IPS DF 6.9 (cell line): ENCODE measurements around the gene KCNQ1OT1.

Source experiments
- DNase-seq: peaks from one replicate; pipeline ENCODE4 v3.0.0-alpha.2; 2013; ENCODE audit warnings: low read depth, low spot score
- H3K27ac ChIP-seq: one replicate; pipeline ENCODE4 v1.5.1; 2013; ENCODE audit warnings: low read length, control low read depth
- H3K27me3 ChIP-seq: 2 replicates; pipeline ENCODE4 v1.6.1; 2013; ENCODE audit warnings: mild to moderate bottlenecking, low read length; ENCODE audit not compliant: control insufficient read depth, insufficient read depth
- H3K36me3 ChIP-seq: 2 replicates; pipeline ENCODE4 v1.6.1; 2013; ENCODE audit warnings: low read length; ENCODE audit not compliant: control insufficient read depth, insufficient read depth
- H3K4me1 ChIP-seq: 2 replicates; pipeline ENCODE4 v1.6.1; 2013; ENCODE audit warnings: low read length; ENCODE audit not compliant: control insufficient read depth, insufficient read depth
- H3K4me3 ChIP-seq: 2 replicates; pipeline ENCODE4 v1.5.1; 2013; ENCODE audit warnings: mild to moderate bottlenecking, low read length
- H3K9me3 ChIP-seq: 2 replicates; pipeline ENCODE4 v1.6.1; 2013; ENCODE audit warnings: low read length, inconsistent platforms; ENCODE audit not compliant: control insufficient read depth, insufficient read depth
- WGBS: extraction: QIAGEN DNeasy Blood & Tissue Kit; methylation state at CpG from one replicate; pipeline ENCODE4 v1.1.7; 2013; ENCODE audit warnings: mixed read lengths, missing lambda C conversion rate; ENCODE audit not compliant: insufficient read length, insufficient coverage; 5-methylcytosine and 5-hydroxymethylcytosine counted together

Gene KCNQ1OT1

DNA sequence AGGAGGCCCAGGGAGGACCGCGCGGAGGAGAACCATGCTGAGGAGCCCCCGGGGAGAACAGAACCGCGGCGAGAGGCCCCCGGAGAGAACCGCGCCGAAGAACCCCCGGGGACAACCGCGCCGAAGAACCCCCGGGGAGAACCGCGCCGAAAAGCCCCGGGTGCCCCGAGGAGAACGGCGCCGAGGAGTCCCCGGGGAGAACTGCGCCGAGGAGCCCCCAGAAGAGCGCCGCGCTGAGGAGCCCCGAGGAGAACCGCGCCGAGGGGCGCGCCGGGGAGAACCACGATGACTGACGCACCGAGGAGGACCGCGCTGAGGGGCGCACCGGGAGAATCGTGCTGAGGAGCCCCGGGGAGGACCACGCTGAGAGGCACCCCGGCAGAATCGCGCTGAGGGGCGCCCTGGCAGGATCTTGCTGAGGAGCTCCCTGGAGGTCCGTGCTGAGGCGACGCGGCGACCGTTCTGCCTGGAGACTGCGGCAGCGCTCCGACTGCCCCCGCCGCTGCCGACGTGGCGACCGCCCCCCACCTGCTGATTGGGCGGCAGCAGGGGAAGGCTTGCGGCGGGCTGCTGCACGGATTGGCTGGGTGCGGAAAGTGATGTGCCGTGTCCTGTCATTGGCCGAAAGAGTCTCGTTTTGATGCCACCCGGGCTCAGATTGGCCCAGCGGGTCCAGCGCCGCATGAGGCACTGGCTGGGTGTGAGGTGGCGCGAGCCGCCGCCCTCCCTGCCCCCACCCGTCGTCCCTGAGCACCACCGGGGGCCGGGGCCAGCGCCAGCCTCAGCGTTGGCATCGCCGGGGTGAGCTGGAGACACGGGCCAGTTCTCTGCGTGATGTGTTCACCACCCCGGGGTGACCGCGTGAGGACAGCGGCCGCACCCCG, at the start of gene KCNQ1OT1:
Gene KCNQ1OT1, minus strand, starts transcription at position 464 of the 884 bp plus-strand sequence.
- Histone ChIP-seq H3K27me3 (no peaks in the 10 kb centered on the region; the same call in 1 of the 2 replicates), H3K4me3 (peak within 1 kb of the TSS; percentile 50; the same call in 1 of the 2 replicates), H3K9me3 (no peaks in the 10 kb centered on the region), H3K36me3 (no peaks in the 10 kb centered on the region; the same call in 1 of the 2 replicates), H3K4me1 (peaks cover 16% of the 10 kb centered on the region), H3K27ac (no peak within 1 kb of the TSS)
- no CpG with 5 or more reads among the region's 98 CpGs for WGBS
- DNase-seq, result no peak

GRCh38 chr11:2748814-2749554, 49.2 kb upstream of the KCNQ1OT1 start:
- H3K27ac ChIP-seq, result no peak overlapping the region
- peaks cover 7% of the 10 kb centered on the region; the same call in 1 of the 2 replicates for H3K27me3 ChIP-seq
- H3K4me1 ChIP-seq, result no peaks in the 10 kb centered on the region
- H3K4me3 ChIP-seq, result no peak overlapping the region
- no CpG with 5 or more reads among the region's 17 CpGs for WGBS
- H3K36me3 ChIP-seq, result no peaks in the 10 kb centered on the region
- DNase-seq, result no peak
- no peaks in the 10 kb centered on the region for H3K9me3 ChIP-seq

DNA sequence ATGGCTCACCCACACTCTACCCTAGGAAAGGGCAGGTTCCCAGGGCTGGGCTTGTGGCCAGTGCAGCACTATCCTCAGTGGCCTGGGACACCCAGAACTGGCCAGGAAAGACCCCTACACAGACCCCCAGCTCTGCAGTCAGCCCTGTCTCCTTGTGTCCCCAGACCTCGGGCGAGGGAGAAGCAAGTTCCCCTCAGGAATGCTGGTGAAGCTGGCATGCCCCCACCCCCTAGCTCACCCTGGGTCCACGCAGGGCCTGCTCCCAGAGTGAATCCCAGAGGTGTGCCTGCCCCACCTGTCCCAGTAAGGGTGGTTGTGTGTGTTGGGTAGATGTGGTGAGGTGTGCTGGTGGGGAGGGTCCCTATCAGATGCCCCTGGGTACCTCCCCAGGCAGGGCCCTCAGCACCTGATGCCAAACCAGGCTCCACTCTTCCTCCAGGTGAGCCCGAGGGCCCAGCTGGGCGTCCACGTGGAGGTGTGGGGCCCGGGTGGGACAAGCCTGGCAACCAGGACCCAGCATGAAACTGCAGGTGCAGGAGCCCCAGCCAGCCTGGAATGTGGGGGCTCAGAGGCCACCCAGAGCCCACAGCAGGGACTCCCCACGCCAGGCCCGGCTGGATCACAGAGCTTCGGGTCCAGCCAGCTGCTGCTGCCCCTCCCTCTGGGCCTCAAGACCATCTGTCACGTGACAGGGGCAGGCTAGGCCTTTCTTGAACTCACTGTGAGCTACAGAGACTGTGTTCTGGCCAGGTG, 48.4 kb upstream of the KCNQ1OT1 start:
- DNase-seq, result no peak
- Histone ChIP-seq H3K4me3 (no peak overlapping the region), H3K9me3 (no peaks in the 10 kb centered on the region), H3K27ac (no peak overlapping the region), H3K36me3 (no peaks in the 10 kb centered on the region), H3K27me3 (peaks cover 7% of the 10 kb centered on the region; the same call in 1 of the 2 replicates), H3K4me1 (no peaks in the 10 kb centered on the region)
- WGBS, result no CpG with 5 or more reads among the region's 11 CpGs

- Histone ChIP-seq H3K9me3 (no peaks in the 10 kb centered on the region), H3K4me3 (no peak overlapping the region), H3K27ac (no peak overlapping the region), H3K27me3 (peaks cover 7% of the 10 kb centered on the region; the same call in 1 of the 2 replicates), H3K36me3 (no peaks in the 10 kb centered on the region), H3K4me1 (no peaks in the 10 kb centered on the region)
- WGBS, result no CpG with 5 or more reads among the region's 16 CpGs
- DNase-seq, result no peak
Observed at GRCh38 chr11:2747248-2748027, 47.6 kb upstream of the KCNQ1OT1 start.

GRCh38 chr11:2746401-2747247, 46.8 kb upstream of the KCNQ1OT1 start:
- H3K9me3 ChIP-seq, result no peaks in the 10 kb centered on the region
- no peak overlapping the region for H3K4me3 ChIP-seq
- no peak for DNase-seq
- H3K4me1 ChIP-seq, result no peaks in the 10 kb centered on the region
- H3K27me3 ChIP-seq, result peaks cover 1% of the 10 kb centered on the region; the same call in 1 of the 2 replicates
- H3K36me3 ChIP-seq, result no peaks in the 10 kb centered on the region
- no peak overlapping the region for H3K27ac ChIP-seq
- no CpG with 5 or more reads among the region's 24 CpGs for WGBS

GRCh38 chr11:2745511-2745910, 45.7 kb upstream of the KCNQ1OT1 start:
- Histone ChIP-seq H3K27ac (no peak overlapping the region), H3K36me3 (no peaks in the 10 kb centered on the region), H3K9me3 (no peaks in the 10 kb centered on the region), H3K4me1 (no peaks in the 10 kb centered on the region), H3K4me3 (no peak overlapping the region), H3K27me3 (no peaks in the 10 kb centered on the region; the same call in 1 of the 2 replicates)
- WGBS, result no CpG with 5 or more reads among the region's 14 CpGs
- DNase-seq, result no peak

DNA sequence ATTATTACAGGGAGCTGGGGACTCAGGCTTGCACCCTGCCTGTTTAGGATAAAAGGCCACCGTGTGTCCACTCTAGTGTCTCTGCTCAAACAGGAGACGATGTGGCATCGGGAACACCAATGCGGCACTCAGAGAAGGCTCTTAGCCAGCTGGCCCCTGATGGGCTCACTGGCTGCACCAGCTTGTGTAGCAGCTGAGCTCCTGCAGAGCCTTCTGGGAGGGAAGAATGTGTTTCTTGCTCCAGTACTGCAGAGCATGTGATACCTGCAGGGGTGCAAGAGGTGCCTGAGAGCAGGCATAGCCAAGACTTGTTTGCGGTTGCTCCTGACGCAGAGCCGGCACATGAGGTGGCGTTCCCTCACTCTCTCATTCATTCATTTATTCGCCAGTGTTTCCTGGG, 44.4 kb upstream of the KCNQ1OT1 start:
- Histone ChIP-seq H3K27me3 (no peaks in the 10 kb centered on the region; the same call in 1 of the 2 replicates), H3K4me1 (no peaks in the 10 kb centered on the region; the same call in 1 of the 2 replicates), H3K4me3 (no peak overlapping the region), H3K36me3 (no peaks in the 10 kb centered on the region), H3K27ac (no peak overlapping the region), H3K9me3 (no peaks in the 10 kb centered on the region)
- no peak for DNase-seq
- WGBS, result no CpG with 5 or more reads among the region's 9 CpGs

DNA sequence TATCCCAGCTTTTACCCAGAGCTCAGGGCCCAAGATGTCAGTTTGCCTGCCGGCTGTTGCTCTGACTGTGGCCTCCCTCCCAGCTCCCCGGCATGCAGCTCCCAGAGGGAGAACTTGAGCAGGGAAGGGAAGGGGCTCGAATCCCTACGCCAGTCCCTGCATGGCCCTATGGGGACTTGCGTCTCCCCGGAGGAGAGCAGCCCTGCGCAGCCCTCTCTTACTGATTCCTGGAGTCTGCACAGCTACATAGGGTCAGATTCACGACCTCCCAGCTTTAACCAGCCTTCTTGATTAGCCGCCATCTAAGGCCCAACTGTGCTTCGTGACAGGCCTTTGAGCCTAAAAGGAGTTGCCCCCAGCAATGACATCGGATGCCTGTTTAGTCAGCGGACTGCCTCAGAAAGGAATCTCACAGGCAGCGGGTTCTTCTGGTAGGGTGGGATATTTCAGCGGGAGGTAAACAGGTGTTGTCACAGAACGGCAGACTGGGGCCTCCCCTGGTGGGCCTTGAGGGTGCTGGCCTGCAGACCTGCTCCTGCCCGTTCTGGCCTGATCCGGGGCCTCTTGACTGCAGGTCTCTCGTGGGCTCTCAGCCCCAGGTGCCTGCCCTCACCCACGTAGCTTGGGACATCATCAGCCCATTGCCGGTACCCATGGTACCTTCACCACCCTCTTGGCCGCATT, 43.8 kb upstream of the KCNQ1OT1 start:
- WGBS, result no CpG with 5 or more reads among the region's 21 CpGs
- Histone ChIP-seq H3K4me1 (no peaks in the 10 kb centered on the region; the same call in 1 of the 2 replicates), H3K27ac (no peak overlapping the region)

More for the DNA sequence above, 43.8 kb upstream of the KCNQ1OT1 start:
- H3K27me3 ChIP-seq, result no peaks in the 10 kb centered on the region; the same call in 1 of the 2 replicates
- H3K4me3 ChIP-seq, result no peak overlapping the region
- no peaks in the 10 kb centered on the region for H3K36me3 ChIP-seq
- no peaks in the 10 kb centered on the region for H3K9me3 ChIP-seq
- no peak for DNase-seq
